GM18951 (cell line): ENCODE measurements around the gene SCARB2.
A peak's percentile ranks its signal among the peaks of the same experiment; 100 is the strongest.
"Not testable (repeated sequence)": the region's sequence is repeated elsewhere in the genome, so short reads cannot be mapped to it uniquely, and the experiment has no call there.

Experiments
- POLR2A ChIP-seq: IDR thresholded peaks from 4 replicates; pipeline ENCODE4 v1.6.1; 2011; ENCODE audit warnings: mild to moderate bottlenecking; ENCODE audit not compliant: insufficient read length, insufficient read depth; ENCODE audit errors: extremely low read depth
- in situ Hi-C: fragments of 300-500 bp; cut with MboI; formaldehyde crosslinking; loops from one replicate; pipeline ENCODE4 v1.12.0; 2022; ENCODE audit warnings: low sequenced_read_pairs, mixed read lengths, inconsistent platforms; ENCODE audit not compliant: unreplicated experiment

SCARB2 gene, protein sequence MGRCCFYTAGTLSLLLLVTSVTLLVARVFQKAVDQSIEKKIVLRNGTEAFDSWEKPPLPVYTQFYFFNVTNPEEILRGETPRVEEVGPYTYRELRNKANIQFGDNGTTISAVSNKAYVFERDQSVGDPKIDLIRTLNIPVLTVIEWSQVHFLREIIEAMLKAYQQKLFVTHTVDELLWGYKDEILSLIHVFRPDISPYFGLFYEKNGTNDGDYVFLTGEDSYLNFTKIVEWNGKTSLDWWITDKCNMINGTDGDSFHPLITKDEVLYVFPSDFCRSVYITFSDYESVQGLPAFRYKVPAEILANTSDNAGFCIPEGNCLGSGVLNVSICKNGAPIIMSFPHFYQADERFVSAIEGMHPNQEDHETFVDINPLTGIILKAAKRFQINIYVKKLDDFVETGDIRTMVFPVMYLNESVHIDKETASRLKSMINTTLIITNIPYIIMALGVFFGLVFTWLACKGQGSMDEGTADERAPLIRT

DNA sequence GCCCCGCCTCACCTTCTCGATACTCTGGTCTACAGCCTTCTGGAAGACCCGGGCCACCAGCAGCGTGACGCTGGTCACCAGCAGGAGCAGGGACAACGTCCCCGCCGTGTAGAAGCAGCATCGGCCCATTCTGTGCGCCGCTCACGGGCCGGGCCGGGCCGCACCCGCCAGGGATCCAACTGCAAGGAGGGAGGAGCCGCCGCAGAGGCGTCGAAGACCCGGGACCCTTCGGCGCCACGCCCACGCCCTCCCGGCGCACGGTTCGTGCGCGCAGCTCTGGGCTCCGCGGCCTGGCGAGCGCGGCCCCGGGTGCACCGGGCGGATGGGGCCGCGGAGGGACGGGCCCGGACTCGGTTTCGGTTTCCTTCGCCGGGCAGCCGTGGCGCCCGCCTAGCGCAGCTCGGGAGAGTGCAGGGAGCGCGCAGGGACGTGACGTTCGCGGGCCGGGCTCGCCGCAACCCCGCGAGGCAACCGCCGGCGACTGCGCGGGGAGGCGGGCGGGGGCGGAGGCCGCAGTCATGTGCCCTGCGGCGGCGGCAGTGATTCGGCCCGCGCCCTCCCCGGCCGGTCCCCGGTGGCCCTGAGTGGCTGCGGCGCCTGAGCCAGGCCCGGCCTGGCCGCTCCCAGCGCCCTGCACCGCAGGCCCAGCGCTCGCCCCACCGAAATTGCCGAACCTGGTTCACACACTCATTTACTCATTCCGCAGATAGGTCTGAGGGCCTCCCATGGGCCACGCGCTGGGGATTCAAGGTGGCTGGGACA lies at the start of gene SCARB2:
Gene SCARB2 (minus strand): TSS at position 410 of the 762 bp plus-strand sequence. CDS start 281 bp downstream, at position 129.
- in situ Hi-C loops: no loop called here
- peak; percentile 56 for TF ChIP-seq POLR2A

DNA sequence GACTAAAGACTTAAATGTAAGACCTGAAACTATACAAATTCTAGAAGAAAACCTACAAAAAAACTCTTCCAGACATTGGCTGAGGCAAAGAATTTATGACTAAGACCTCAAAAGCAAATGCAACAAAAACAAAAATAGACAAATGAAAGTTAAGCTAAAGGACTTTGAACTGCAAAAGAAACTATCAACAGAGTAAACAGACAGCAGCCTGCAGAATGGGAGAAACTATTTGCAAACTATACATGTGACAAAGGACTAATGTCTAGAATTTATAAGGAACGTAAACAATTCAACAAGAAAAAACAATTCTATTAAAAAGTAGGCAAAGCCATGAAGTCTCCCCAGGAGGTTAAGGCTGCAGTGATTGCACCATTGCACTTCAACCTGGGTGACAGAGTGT lies 46.9 kb upstream of the SCARB2 start:
- in situ Hi-C loops: no loop called here
- TF ChIP-seq POLR2A: no peak

DNA sequence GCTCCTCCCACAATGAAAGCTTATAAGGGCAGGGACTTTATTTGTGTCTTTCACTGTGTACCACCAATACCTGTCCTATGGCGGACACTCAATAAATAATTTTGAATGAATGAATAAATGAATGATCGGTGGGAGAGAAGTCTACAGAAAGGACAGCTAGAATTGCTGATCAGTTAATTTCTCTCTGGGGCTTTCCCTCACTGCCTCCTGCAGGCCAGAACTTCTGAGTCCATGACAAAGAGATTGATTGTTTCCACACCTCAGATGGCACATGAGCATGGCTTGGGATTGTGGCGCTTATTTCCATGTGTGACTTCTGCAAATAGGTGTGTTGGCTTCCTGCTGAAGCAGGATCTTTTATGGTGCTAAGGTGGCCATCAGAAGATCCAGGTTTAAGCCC lies 44.2 kb upstream of the SCARB2 start:
- in situ Hi-C loops: no loop called here
- TF ChIP-seq POLR2A: no peak

DNA sequence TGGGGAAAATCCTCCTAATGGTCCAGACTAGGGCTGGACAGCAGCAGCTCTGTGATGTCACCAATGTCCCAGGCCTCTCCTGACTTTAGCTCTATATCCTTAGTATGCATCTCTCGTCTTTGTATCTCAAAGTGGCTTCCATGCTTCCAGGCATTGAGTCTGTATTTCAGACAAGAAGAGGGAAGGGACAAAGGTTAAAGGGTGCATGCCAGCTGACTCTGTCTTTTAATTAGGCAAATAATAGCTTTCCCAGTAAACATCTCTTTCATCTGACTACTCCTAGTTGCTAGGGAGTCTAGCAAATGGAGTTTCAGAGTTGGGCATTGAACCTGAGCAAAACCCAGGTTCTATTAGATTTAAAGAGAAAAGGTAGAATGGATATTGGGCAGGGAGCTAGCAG lies 43.3 kb upstream of the SCARB2 start:
- no peak for TF ChIP-seq POLR2A
- in situ Hi-C loops: no loop called here

DNA sequence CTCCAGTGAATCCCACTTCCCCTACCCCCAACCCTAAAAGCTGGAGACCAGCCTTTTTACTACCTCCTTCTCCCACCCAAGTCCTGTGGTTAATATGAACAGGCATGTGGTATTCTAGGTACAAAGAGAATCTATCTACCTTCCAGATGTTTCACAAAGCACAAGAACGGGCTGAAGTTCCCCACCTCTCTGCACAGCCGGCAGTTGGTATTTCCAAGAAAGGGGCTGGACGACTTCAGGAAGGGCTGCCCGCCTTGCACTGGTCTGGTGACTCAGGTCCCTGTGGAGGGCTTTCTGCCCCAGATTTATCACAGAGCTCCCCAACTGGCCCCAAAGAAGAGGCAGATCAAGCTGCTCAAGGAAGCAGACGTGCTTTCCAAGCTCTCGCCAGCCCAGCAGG lies 42.4 kb upstream of the SCARB2 start:
- no peak for TF ChIP-seq POLR2A

GRCh38 chr4:76253511-76253910 lies 39.9 kb upstream of the SCARB2 start:
- TF ChIP-seq POLR2A: no peak
- in situ Hi-C loops: no loop called here

More for the DNA sequence above, 42.4 kb upstream of the SCARB2 start:
- in situ Hi-C loops: no loop called here

- in situ Hi-C loops: no loop called here
- TF ChIP-seq POLR2A: no peak
Observed at GRCh38 chr4:76252271-76252653, 38.6 kb upstream of the SCARB2 start.

DNA sequence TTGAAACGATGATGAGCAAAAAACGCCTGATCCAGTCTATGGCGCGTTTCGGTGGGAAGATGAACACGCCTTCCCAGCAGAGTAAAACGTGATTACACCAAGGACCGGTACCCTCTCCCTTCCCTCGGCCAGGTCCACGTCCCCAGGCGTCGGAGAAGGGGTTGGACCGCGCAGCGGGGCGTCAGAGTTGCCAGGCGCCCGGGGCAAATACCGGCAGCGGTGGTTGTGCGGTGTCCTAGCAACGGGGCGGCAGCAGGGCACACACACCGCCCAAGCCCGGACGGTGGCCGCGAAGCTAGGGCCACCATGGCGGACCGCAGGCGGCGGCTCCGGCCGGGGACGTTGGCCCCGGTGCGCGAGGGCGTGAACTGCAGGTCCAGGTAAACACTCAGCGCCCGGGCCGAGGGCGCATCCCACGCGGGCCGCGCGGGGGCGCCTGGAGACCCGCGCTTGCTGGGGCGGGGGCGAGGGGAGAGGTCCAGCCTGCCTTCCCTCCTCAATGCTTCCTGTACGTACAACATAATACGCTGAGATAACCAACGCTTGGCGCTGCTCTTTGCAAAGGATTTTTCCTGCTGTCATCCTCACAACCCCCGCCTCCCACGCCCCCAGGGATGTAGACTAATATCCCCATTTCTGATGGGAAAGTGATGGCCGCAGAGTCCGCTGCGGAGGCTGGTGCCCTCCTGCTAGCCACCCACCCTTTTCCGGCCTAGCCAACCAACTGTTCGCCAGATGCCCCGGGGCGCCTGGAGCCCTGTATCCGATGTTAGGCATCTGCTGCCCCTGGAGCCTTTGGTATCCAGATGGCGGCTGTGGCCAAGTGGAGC lies 38.0 kb upstream of the SCARB2 start, which contains the start of gene FAM47E:
Gene FAM47E (plus strand): TSS at position 281 of the 830 bp plus-strand sequence. CDS start 26 bp downstream, at position 307.
- in situ Hi-C loops: no loop called here
- no peak for TF ChIP-seq POLR2A

DNA sequence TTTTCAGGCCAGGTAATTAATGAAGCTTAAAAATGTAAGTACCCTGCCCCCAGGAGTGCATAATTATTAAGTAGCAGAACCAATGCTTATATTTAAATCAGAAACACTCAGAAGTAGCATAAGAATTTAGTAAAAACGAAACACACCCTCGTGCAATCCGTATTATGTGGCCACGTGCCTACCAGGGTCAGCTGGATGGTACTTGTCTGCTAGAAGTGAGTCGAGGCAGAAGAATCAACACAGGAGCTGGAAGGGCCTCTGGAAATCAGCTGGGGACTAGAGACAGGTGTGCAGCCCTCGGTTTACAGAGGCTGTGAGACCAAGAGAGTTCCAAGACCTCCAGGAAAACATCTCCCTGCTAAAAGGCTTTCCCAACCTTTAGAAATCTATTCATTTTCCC lies 37.3 kb upstream of the SCARB2 start:
- in situ Hi-C loops: no loop called here

DNA sequence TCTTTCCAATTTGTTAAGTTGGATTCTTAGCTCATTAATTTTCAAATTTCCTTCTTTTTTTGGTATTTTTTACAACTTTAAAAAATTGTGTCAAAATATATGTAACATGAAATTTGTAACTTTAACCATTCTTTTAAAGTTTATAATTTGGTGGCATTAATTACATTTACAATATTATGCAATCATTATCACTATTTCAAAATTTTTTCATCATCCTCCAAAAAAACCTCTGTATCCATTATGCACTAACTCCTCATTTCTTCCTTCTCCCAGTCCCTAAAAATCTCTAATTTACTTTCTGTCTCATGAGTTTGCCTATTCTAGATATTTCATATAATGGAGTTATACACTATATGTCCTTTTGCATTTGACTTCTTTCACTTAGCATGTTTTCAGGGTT lies 33.2 kb upstream of the SCARB2 start:
- no peak for TF ChIP-seq POLR2A

More for the DNA sequence above, 37.3 kb upstream of the SCARB2 start:
- TF ChIP-seq POLR2A: no peak

DNA sequence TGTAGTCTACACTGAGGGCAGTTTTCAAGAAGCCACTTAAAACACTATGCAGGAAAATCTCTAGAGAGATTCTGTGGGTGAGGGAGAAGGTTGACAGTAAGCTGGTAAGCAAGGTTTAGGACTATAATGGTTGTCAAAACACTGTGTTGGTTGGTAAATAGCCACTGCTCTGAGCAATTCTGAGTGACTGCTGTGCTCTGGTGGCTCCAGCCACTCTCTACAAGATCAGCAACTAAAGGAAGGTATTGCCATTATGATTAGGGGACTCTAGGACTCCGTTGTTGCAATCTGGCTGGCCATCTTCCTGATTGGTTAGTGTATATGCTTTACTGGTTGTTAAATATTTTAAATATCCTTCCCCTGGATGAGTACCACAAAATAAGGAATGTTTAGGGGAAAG lies 32.4 kb upstream of the SCARB2 start:
- no peak for TF ChIP-seq POLR2A
- in situ Hi-C loops: no loop called here

More for the DNA sequence above, 33.2 kb upstream of the SCARB2 start:
- in situ Hi-C loops: no loop called here

GRCh38 chr4:76243877-76244276 lies 30.3 kb upstream of the SCARB2 start:
- in situ Hi-C loops: not testable (repeated sequence)

DNA sequence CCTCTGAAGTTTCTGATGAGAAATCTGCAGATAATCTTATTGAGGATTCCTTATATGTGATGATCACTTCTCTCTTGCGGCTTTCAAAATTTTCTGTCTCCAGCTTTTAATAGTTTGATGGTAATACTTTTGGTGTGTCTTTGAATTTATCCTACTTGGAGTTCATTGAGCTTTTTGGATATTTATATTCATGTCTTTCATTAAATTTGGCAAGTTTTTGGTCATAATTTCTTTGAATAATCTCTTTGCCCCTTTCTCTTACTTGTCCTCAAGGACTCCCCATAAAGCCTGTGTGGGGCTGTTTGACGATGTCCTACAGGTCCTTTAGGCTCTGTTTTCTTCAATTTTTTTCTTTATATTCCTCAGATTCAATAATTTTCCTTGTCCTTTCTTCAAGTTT lies 26.6 kb upstream of the SCARB2 start:
- in situ Hi-C loops: no loop called here

More for the DNA sequence above, 26.6 kb upstream of the SCARB2 start:
- TF ChIP-seq POLR2A: no peak
